H1 (cell line): Measurements from ENCODE around the gene SLX4IP. TPM values are rescaled to one million over a fixed set of nuclear protein-coding genes. Genes with fewer than 3 reads are reported as not detected.

Experiments used
- JUN ChIP-seq: IDR thresholded peaks from 2 replicates; pipeline ENCODE4 v1.6.1; 2011; ENCODE audit warnings: low read depth, mild to moderate bottlenecking, improper control_type of control experiment, low read length
- JUND ChIP-seq: IDR thresholded peaks from 2 replicates; pipeline ENCODE4 v1.6.1; 2011; ENCODE audit warnings: mild to moderate bottlenecking, improper control_type of control experiment, low read length
- KDM4A ChIP-seq: IDR thresholded peaks from one replicate; pipeline ENCODE4 v1.7.1; 2012; ENCODE audit warnings: low read depth, mild to moderate bottlenecking, moderate library complexity, low read length, inconsistent platforms; ENCODE audit not compliant: severe bottlenecking
- MAFK ChIP-seq: IDR thresholded peaks from 2 replicates; pipeline ENCODE4 v1.6.1; 2012; ENCODE audit warnings: low read depth, mild to moderate bottlenecking, improper control_type of control experiment, low read length
- NRF1 ChIP-seq: IDR thresholded peaks from 2 replicates; pipeline ENCODE4 v1.6.1; 2011; ENCODE audit warnings: mild to moderate bottlenecking, low read depth, low read length, improper control_type of control experiment
- SP1 ChIP-seq: IDR thresholded peaks from 2 replicates; pipeline ENCODE4 v1.6.1; 2011; ENCODE audit warnings: low read depth, low read length
- polyA plus RNA-seq, 7 experiments: library from polyadenylated mRNA; depleted of rRNA in 3 of 7; stranded (reverse) in 5 of 7; unstranded in 2 of 7; fragments of >200 nt in 5 of 7; fragments of 200-250 nt in 2 of 7; gene quantifications; 1 replicate in 5 of 7; 2 replicates in 1 of 7; 4 replicates in 1 of 7; pipeline versions ENCODE4 v1.2.1 to v1.2.3, GENCODE V29; 2011 to 2013; ENCODE audit warnings: missing spikeins in 2 of 7, mixed read lengths in 2 of 7
- total RNA-seq: library from RNA; stranded (reverse); fragmentation: NEBNext Ultra II Directional; extraction: Animal tissue kit (Norgen Biotek cat#: 25700); gene quantifications from 2 replicates; pipeline ENCODE4 v1.2.1, GENCODE V29; 2021

SLX4IP gene
- total and polyA plus RNA-seq, 2 of the 8 experiments (the other 6 are each of a cell fraction or from before 2014, with no cell fraction given), result 2.4 to 8.7 TPM

DNA sequence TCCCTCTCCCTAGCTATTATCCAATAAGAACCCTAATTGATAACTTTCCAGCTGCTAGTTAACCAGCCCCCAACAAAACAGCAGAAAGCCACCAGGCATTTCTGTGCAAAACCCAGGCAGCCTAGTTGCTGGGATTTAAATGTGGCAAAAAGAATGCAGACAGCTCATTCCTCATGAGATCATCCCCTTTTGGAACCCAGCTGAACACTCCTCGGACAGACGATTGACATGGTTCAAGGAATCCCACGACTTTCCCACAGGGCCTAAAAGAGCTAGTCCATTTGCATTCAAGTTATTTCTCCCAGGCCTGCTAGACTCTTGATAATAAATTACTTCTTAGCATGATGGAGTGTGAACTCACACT, 214.7 kb downstream of the SLX4IP start (continued):
- no peak for TF ChIP-seq MAFK
- TF ChIP-seq NRF1, result no peak
- TF ChIP-seq JUND, result no peak
- no peak for TF ChIP-seq KDM4A
- TF ChIP-seq SP1, result no peak
- TF ChIP-seq JUN, result no peak
